Vagina (tissue), 2 donors: ENCODE measurements around the gene HP. TPM values are rescaled to one million over a fixed set of nuclear protein-coding genes. Genes with fewer than 3 reads are reported as not detected.

Experiments
- DNase-seq, 2 donors: peaks; one replicate each; pipeline ENCODE4 v3.0.0-alpha.2; 2017; ENCODE audit errors: extremely low spot score in 2 of 2
- H3K27ac ChIP-seq: fragments of 200-600 bp; sonication (generic); one replicate; pipeline ENCODE4 v1.5.1; 2019
- H3K27me3 ChIP-seq: fragments of 200-600 bp; sonication (generic); one replicate; pipeline ENCODE4 v1.5.1; 2019
- H3K36me3 ChIP-seq, 2 donors: fragments of 200-600 bp; sonication (generic); one replicate each; pipeline ENCODE4 v1.5.1; 2017 to 2019
- H3K4me1 ChIP-seq: fragments of 200-600 bp; sonication (generic); one replicate; pipeline ENCODE4 v1.5.1; 2019
- H3K4me3 ChIP-seq, 2 donors: fragments of 200-600 bp; sonication (generic); 1 replicate in 1 of 2; 2 replicates in 1 of 2; pipeline ENCODE4 v1.5.1; 2016 to 2019
- H3K9me3 ChIP-seq: fragments of 200-600 bp; sonication (generic); one replicate; pipeline ENCODE4 v1.5.1; 2019
- CTCF ChIP-seq, 3 experiments: fragments of 450-650 bp in 2 of 3; fragments of 200-600 bp in 1 of 3; sonication (generic) in 1 of 3; IDR thresholded peaks; one replicate each; pipeline ENCODE4 v1.5.1; 2017 to 2019; ENCODE audit warnings: antibody characterized with exemption in 3 of 3, mild to moderate bottlenecking in 2 of 3, moderate library complexity in 2 of 3
- POLR2A ChIP-seq, 2 donors: fragments of 450-650 bp; IDR thresholded peaks; one replicate each; pipeline ENCODE4 v1.6.1; 2017; ENCODE audit warnings: antibody characterized with exemption in 2 of 2, mild to moderate bottlenecking in 2 of 2, moderate library complexity in 2 of 2
- POLR2AphosphoS5 ChIP-seq, 2 donors: sonication (generic); formaldehyde crosslinking; IDR thresholded peaks; one replicate each; pipeline ENCODE4 v1.9.0; 2017; ENCODE audit warnings: antibody characterized with exemption in 2 of 2, mild to moderate bottlenecking in 2 of 2, low read depth in 1 of 2; ENCODE audit not compliant: insufficient read depth in 1 of 2
- intact Hi-C: fragments of 100-400 bp; cut with DNase I; formaldehyde crosslinking; loops from one replicate; pipeline ENCODE4 v1.15.1; 2023
- total RNA-seq: library from RNA; depleted of rRNA; stranded (reverse); fragments of >200 nt; gene quantifications from one replicate; pipeline ENCODE4 v1.2.3, GENCODE V29; 2016

HP gene
- total RNA-seq, 1 donor from 2014 or later, result 4.7 TPM

DNA sequence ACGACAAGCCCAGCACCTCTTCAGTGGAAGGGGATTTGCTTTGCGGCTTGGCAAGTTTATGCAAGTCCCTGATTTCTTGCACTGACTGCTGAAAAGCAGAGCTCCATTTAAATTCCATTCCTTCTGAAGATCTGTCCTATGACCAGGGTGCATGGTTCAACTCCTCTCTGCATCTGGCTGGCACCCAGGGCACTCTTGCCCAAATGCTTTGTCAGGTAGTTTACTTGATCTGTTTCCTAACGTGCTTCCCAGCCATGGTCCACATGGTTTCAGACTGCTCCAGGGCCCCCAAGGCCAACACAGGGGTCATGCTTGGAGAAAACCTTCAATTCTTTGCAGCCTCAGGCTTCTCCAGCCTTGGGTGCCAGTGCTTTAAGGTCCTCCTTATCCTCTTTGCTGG is 11.2 kb upstream of the HP start:
- H3K27ac ChIP-seq, result no peak overlapping the region
- no peak for DNase-seq
- no peaks in the 10 kb centered on the region for H3K4me1 ChIP-seq
- H3K36me3 ChIP-seq, result peaks cover 0 to 13% of the 10 kb centered on the region in 2 donors
- no peak for TF ChIP-seq POLR2AphosphoS5 (IDR thresholded peaks at IDR 0.05; ENCODE audit: insufficient read depth in 1 of 2, low read depth in 1 of 2)
- no peak for TF ChIP-seq POLR2A (IDR thresholded peaks at IDR 0.05)
- TF ChIP-seq CTCF (IDR thresholded peaks at IDR 0.05), result no peak
- H3K27me3 ChIP-seq, result no peaks in the 10 kb centered on the region
- no peak overlapping the region for H3K4me3 ChIP-seq
- intact Hi-C loops, result no loop called here
- no peaks in the 10 kb centered on the region for H3K9me3 ChIP-seq

GRCh38 chr16:72043539-72043938 is 10.8 kb upstream of the HP start:
- H3K9me3 ChIP-seq, result no peaks in the 10 kb centered on the region
- H3K4me3 ChIP-seq, result no peak overlapping the region
- TF ChIP-seq POLR2AphosphoS5 (IDR thresholded peaks at IDR 0.05; ENCODE audit: insufficient read depth in 1 of 2, low read depth in 1 of 2) (no peak), CTCF (IDR thresholded peaks at IDR 0.05) (no peak), POLR2A (IDR thresholded peaks at IDR 0.05) (no peak)
- H3K36me3 ChIP-seq, result peaks cover 0 to 13% of the 10 kb centered on the region in 2 donors
- no peaks in the 10 kb centered on the region for H3K4me1 ChIP-seq
- H3K27me3 ChIP-seq, result no peaks in the 10 kb centered on the region
- H3K27ac ChIP-seq, result no peak overlapping the region
- no peak for DNase-seq
- intact Hi-C loops, result no loop called here

DNA sequence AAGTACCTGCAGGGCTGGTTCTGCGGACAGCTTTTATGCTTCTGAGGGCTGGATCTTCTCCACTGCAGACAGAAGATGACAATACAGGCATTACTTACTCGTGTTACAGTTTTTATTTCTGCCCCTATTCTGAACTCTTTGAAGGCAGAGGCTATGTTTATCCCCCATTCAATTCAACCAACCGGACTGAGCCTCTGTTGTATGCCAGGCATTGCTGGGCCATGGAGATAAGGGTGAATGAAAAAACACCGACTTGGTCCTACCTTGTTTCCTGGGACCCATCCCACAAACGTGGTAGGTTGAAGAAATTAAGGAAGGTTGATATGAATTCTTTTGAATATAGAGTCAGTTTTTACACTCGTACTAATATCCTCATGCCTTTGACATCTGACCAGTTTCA is 10.0 kb upstream of the HP start:
- Histone ChIP-seq H3K27ac (no peak overlapping the region), H3K4me3 (no peak overlapping the region), H3K36me3 (peaks cover 0 to 13% of the 10 kb centered on the region in 2 donors), H3K27me3 (no peaks in the 10 kb centered on the region), H3K4me1 (no peaks in the 10 kb centered on the region), H3K9me3 (no peaks in the 10 kb centered on the region)
- intact Hi-C loops, result no loop called here
- TF ChIP-seq CTCF (IDR thresholded peaks at IDR 0.05) (no peak), POLR2AphosphoS5 (IDR thresholded peaks at IDR 0.05; ENCODE audit: insufficient read depth in 1 of 2, low read depth in 1 of 2) (no peak), POLR2A (IDR thresholded peaks at IDR 0.05) (no peak)
- DNase-seq, result no peak

DNA sequence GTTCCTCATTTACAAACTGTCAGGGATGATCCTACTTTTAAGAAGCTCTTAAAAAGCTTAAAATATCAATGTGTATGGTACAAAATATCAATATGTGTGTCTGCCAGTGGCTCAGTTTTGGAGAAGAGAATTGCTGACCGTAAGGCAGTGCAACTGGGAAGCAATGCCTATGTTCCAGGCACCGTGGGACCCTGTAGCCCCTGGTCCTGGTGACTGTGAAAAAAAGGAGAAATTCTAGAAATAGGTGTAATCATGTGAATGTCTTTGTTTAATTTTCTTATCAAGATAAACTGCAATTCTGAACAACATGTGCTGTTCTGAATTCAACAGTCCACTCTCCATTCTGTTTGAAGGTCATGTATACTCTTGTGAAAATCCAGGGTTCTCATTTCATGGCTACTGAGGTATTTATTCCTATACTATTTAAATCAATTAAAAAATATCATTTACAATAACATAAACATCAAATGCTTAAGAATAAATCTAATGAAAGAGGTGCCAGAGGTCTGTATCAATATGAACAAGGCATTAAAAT is 9.4 kb upstream of the HP start:
- no peaks in the 10 kb centered on the region for H3K27me3 ChIP-seq
- H3K4me1 ChIP-seq, result no peaks in the 10 kb centered on the region
- H3K9me3 ChIP-seq, result no peaks in the 10 kb centered on the region
- H3K27ac ChIP-seq, result no peak overlapping the region
- H3K36me3 ChIP-seq, result peaks cover 0 to 13% of the 10 kb centered on the region in 2 donors
- no peak overlapping the region for H3K4me3 ChIP-seq
- no peak for DNase-seq
- TF ChIP-seq POLR2AphosphoS5 (IDR thresholded peaks at IDR 0.05; ENCODE audit: insufficient read depth in 1 of 2, low read depth in 1 of 2), result no peak
- TF ChIP-seq POLR2A (IDR thresholded peaks at IDR 0.05), result no peak
- TF ChIP-seq CTCF (IDR thresholded peaks at IDR 0.05), result no peak
- intact Hi-C loops, result no loop called here

DNA sequence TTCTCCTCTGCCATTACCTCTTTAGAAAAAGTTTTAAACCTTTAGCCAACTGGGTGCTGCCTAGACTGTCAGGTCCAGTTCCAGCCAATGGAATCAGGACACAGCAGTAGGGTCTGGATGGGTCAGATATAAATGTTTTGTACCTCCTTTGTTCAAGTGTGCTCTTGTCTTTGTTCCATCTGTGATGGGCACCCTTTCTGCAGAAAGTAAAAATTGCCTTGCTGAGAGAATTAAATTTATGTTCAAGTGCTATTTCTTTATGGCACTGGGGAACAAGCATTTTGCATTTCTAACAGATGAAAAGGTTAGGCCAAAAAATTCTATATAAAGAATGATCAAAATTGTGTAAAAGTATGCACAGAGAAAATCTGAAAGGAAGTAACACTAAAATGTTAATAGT is 5.2 kb upstream of the HP start:
- H3K36me3 ChIP-seq, result no peaks in the 10 kb centered on the region
- H3K4me1 ChIP-seq, result no peaks in the 10 kb centered on the region
- intact Hi-C loops, result no loop called here
- no peak overlapping the region for H3K27ac ChIP-seq
- no peaks in the 10 kb centered on the region for H3K9me3 ChIP-seq
- TF ChIP-seq POLR2A (IDR thresholded peaks at IDR 0.05), result no peak
- TF ChIP-seq CTCF (IDR thresholded peaks at IDR 0.05), result no peak
- TF ChIP-seq POLR2AphosphoS5 (IDR thresholded peaks at IDR 0.05; ENCODE audit: insufficient read depth in 1 of 2, low read depth in 1 of 2), result no peak
- H3K27me3 ChIP-seq, result no peaks in the 10 kb centered on the region
- no peak for DNase-seq
- H3K4me3 ChIP-seq, result no peak overlapping the region
